Measurements from ENCODE around the gene GLIS1.

DNA sequence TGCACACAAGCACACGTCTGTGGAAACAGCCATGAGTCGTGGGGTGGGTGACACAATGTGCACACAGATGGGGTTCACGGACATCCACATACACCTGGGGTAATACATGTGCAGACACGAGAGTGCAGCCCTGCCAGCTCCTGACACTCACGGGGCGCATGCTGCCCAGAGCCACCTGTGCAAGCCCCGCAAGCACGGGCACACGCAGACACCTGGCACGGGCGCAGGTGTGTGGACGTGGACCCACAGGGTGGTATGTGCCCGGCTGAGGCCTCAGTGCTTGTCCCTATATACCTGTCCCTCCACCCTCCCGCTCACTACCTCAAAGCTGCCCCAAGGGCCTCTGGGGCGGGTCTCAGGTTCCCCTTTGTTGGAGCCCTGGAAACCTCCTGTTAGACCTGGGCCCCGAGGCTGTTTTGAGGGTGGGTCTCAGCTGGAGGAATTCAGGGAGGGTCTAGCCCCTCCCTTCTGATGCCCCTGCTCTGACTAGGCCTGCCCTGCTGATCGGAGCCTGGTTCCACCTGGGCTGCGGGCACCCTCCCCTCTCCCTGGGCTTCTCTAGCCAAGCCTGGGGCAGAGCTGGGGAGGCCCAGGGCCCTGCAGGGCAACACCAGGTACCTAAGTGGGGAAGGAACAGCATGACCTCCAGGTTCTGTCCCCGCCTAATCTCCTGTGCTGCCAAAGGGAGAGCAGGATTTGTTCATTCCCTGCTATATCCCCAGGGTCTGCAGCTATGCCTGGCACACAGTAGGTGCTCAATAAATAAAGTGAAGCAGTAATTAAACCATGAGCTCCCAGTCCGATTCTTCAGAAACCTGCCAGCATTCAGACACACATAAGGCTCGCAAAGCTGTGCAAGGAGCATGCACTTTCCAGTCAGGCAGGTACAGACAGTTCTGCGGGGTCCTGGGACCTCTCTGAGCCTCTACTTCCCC is 230.6 kb downstream of the GLIS1 start:
- TF ChIP-seq RAD21 (conservative IDR thresholded peaks at IDR 0.05) (no peak), SMC3 (conservative IDR thresholded peaks at IDR 0.05; ENCODE audit: poor library complexity) (no peak), TAF1 (IDR thresholded peaks at IDR 0.05; ENCODE audit: low read depth) (no peak), POLR2AphosphoS5 (IDR thresholded peaks at IDR 0.05) (no peak), EP300 (conservative IDR thresholded peaks at IDR 0.05; ENCODE audit: poor library complexity, severe bottlenecking) (no peak), EZH2 (IDR thresholded peaks at IDR 0.05; ENCODE audit: borderline replicate concordance, insufficient read depth, low read length, poor library complexity, severe bottlenecking) (no peak), MXI1 (conservative IDR thresholded peaks at IDR 0.05; ENCODE audit: poor library complexity, severe bottlenecking) (no peak)
- TF ChIP-seq, protein P1, sequence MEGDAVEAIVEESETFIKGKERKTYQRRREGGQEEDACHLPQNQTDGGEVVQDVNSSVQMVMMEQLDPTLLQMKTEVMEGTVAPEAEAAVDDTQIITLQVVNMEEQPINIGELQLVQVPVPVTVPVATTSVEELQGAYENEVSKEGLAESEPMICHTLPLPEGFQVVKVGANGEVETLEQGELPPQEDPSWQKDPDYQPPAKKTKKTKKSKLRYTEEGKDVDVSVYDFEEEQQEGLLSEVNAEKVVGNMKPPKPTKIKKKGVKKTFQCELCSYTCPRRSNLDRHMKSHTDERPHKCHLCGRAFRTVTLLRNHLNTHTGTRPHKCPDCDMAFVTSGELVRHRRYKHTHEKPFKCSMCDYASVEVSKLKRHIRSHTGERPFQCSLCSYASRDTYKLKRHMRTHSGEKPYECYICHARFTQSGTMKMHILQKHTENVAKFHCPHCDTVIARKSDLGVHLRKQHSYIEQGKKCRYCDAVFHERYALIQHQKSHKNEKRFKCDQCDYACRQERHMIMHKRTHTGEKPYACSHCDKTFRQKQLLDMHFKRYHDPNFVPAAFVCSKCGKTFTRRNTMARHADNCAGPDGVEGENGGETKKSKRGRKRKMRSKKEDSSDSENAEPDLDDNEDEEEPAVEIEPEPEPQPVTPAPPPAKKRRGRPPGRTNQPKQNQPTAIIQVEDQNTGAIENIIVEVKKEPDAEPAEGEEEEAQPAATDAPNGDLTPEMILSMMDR (IDR thresholded peaks at IDR 0.05; ENCODE audit: poor library complexity, severe bottlenecking): no peak
- TF ChIP-seq, protein P2, sequence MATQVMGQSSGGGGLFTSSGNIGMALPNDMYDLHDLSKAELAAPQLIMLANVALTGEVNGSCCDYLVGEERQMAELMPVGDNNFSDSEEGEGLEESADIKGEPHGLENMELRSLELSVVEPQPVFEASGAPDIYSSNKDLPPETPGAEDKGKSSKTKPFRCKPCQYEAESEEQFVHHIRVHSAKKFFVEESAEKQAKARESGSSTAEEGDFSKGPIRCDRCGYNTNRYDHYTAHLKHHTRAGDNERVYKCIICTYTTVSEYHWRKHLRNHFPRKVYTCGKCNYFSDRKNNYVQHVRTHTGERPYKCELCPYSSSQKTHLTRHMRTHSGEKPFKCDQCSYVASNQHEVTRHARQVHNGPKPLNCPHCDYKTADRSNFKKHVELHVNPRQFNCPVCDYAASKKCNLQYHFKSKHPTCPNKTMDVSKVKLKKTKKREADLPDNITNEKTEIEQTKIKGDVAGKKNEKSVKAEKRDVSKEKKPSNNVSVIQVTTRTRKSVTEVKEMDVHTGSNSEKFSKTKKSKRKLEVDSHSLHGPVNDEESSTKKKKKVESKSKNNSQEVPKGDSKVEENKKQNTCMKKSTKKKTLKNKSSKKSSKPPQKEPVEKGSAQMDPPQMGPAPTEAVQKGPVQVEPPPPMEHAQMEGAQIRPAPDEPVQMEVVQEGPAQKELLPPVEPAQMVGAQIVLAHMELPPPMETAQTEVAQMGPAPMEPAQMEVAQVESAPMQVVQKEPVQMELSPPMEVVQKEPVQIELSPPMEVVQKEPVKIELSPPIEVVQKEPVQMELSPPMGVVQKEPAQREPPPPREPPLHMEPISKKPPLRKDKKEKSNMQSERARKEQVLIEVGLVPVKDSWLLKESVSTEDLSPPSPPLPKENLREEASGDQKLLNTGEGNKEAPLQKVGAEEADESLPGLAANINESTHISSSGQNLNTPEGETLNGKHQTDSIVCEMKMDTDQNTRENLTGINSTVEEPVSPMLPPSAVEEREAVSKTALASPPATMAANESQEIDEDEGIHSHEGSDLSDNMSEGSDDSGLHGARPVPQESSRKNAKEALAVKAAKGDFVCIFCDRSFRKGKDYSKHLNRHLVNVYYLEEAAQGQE (IDR thresholded peaks at IDR 0.05; ENCODE audit: borderline replicate concordance): no peak

All from neural cell (in vitro differentiated cells).